ENCODE results near the gene RPS16.

The RPS16 gene

DNA sequence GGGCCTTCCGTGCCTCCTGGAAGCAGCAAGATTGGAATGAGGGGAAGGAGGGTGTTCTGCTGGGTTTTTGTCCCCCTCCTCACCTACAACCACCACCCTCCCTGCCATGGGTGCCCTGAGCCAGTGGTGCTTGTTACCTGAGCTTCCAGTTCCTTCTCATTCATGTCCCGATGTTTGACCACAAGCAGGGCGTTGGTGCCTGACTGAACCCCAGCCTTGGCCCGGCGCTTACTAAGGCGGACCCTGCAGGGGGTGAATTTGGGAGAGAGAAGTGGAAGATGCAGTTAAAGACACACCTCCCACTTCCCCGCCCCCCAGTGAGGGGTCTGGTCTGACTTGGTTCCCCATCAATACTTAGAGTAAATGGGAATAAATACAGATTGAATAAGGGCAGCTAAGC, 49.2 kb downstream of the RPS16 start:
- no peak for TF ChIP-seq ZFX (IDR thresholded peaks at IDR 0.05; ENCODE audit: borderline replicate concordance)
- TF ChIP-seq, protein P1, sequence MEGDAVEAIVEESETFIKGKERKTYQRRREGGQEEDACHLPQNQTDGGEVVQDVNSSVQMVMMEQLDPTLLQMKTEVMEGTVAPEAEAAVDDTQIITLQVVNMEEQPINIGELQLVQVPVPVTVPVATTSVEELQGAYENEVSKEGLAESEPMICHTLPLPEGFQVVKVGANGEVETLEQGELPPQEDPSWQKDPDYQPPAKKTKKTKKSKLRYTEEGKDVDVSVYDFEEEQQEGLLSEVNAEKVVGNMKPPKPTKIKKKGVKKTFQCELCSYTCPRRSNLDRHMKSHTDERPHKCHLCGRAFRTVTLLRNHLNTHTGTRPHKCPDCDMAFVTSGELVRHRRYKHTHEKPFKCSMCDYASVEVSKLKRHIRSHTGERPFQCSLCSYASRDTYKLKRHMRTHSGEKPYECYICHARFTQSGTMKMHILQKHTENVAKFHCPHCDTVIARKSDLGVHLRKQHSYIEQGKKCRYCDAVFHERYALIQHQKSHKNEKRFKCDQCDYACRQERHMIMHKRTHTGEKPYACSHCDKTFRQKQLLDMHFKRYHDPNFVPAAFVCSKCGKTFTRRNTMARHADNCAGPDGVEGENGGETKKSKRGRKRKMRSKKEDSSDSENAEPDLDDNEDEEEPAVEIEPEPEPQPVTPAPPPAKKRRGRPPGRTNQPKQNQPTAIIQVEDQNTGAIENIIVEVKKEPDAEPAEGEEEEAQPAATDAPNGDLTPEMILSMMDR (IDR thresholded peaks at IDR 0.05): no peak
- no peak overlapping the region for H3K27ac ChIP-seq

DNA sequence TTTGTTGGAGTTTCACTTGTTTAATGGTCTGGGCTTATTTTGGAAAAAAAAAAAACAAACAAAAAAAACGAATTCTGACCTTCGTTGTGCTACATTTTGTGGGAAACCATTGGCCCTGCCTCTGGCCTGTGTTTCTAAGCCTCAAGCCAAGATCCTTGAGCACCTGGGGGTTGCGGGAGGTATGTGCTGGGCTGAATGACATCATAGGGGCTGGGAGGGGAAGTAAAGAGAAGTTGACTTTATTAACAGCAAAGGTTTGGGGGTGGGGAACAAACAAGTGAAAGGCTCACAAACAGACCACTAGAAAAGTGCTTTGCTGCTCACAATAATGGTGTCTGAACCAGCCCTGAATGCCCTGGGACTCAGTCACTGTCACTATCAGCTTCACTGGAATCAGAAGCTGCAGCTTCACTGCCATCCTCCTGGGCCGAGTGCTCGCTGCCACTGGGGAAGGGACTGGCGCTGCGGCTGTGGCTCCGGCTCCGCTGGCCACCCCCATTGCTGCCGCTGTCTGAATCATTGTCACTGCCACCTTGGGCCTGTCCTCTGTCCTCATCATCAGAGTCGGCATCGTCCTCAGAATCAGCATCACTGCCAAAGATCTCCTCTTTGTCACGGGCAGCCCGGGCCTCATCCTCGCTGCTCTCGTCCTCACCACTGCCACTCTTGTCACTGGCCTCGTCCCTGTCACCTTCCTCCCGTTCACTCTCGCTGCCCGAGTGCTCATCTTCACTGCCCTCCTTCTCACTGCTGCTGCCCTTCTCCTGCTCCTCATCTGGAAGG, 49.9 kb downstream of the RPS16 start:
- H3K27ac ChIP-seq: no peak overlapping the region
- no peak for TF ChIP-seq ZFX (IDR thresholded peaks at IDR 0.05; ENCODE audit: borderline replicate concordance)
- TF ChIP-seq, protein P1 (IDR thresholded peaks at IDR 0.05): no peak

DNA sequence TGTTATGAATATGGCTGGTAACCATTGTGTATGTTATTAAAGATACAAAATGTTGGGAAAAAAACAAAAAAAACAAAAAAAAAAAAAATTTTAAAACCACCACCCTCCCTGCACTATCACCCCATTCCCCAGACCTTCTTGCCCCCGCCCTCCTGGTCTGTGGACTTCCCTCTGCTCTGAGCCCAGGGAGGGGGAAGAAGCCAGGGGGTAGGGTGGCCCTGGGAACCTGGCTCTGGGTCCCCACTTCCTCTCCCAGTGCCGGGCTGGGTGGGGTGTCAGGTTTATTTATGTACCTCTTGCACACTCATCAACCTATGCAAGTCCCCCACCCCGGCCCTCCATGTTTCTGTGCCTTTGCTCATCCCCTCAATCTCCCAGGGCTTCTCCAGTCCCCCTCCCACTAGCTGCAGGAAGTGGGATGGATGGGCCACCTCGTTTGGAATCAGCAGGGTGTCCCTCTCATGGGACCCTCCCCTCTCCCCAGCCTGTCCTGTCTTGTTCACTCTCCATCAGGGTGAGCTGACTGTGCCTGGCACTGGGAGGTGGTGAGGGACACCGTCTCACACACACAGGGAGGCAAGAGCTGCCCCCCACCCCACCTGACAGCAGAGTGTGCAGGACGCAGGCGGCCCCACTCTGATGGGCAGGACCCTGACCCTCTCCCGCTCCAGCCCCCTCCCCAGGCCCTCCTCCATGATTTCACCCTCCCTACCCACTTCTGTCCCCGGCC, 50.7 kb downstream of the RPS16 start:
- no peak overlapping the region for H3K27ac ChIP-seq
- TF ChIP-seq ZFX (IDR thresholded peaks at IDR 0.05; ENCODE audit: borderline replicate concordance): no peak
- TF ChIP-seq, protein P1 (IDR thresholded peaks at IDR 0.05): no peak
